Natural killer cell (primary cell): ENCODE results near the gene MATN1. TPM values are rescaled to one million over a fixed set of nuclear protein-coding genes. Genes with fewer than 3 reads are reported as not detected.
A peak's percentile ranks its signal among the peaks of the same experiment; 100 is the strongest.

ENCODE experiments used
- ATAC-seq, 3 donors: fragments of 150-1000 bp in 2 of 3; fragments of 200-7000 bp in 1 of 3; cut with Tn5 transposase; 1 replicate in 1 of 3; 2 replicates in 2 of 3; pipeline ENCODE4 v1.10.0; 2021; ENCODE audit warnings: mild to moderate bottlenecking in 2 of 3, moderate library complexity in 2 of 3
- DNase-seq, 2 donors: peaks; one replicate each; pipeline versions ENCODE4 v3.0.0 to v3.0.0-alpha.2; 2013 to 2021; ENCODE audit warnings: mixed read lengths in 1 of 2
- H3K27ac ChIP-seq: one replicate; pipeline ENCODE4 v1.5.1; 2013; ENCODE audit warnings: mild to moderate bottlenecking, low read length
- H3K27me3 ChIP-seq: one replicate; pipeline ENCODE4 v1.6.1; 2013; ENCODE audit warnings: low read length; ENCODE audit not compliant: control insufficient read depth, insufficient read depth
- H3K36me3 ChIP-seq: one replicate; pipeline ENCODE4 v1.6.1; 2013; ENCODE audit warnings: low read length; ENCODE audit not compliant: control insufficient read depth, insufficient read depth
- H3K4me1 ChIP-seq: one replicate; pipeline ENCODE4 v1.6.1; 2013; ENCODE audit warnings: low read length; ENCODE audit not compliant: control insufficient read depth, insufficient read depth
- H3K4me3 ChIP-seq: one replicate; pipeline ENCODE4 v1.5.1; 2013; ENCODE audit warnings: low read length
- H3K9me3 ChIP-seq: one replicate; pipeline ENCODE4 v1.6.1; 2013; ENCODE audit warnings: low read length; ENCODE audit not compliant: control insufficient read depth, insufficient read depth
- H3K27ac Mint-ChIP-seq, 2 donors: one replicate each; pipeline ENCODE4 v1.8.0; 2022; ENCODE audit warnings: mild to moderate bottlenecking in 2 of 2, mixed read lengths in 2 of 2, moderate library complexity in 1 of 2
- H3K27me3 Mint-ChIP-seq, 2 donors: one replicate each; pipeline ENCODE4 v1.8.0; 2022; ENCODE audit warnings: low read depth in 2 of 2, mixed read lengths in 2 of 2
- H3K36me3 Mint-ChIP-seq: one replicate; pipeline ENCODE4 v1.8.0; 2022; ENCODE audit warnings: mixed read lengths
- H3K4me1 Mint-ChIP-seq, 2 donors: one replicate each; pipeline ENCODE4 v1.8.0; 2022; ENCODE audit warnings: mixed read lengths in 2 of 2
- H3K4me3 Mint-ChIP-seq: one replicate; pipeline ENCODE4 v1.8.0; 2022; ENCODE audit warnings: mild to moderate bottlenecking, moderate library complexity, mixed read lengths
- H3K9me3 Mint-ChIP-seq, 2 donors: one replicate each; pipeline ENCODE4 v1.8.0; 2022; ENCODE audit warnings: mixed read lengths in 2 of 2
- WGBS: methylation state at CpG from one replicate; pipeline ENCODE4 v1.1.7; 2013; ENCODE audit warnings: missing lambda C conversion rate; ENCODE audit not compliant: insufficient coverage; 5-methylcytosine and 5-hydroxymethylcytosine counted together
- intact Hi-C: fragments of 100-400 bp; cut with micrococcal nuclease; formaldehyde crosslinking; loops from one replicate; pipeline ENCODE4 v1.14.2; 2022
- total RNA-seq, 4 donors: library from RNA; stranded (reverse); fragments of 120-200 nt in 1 of 4; gene quantifications; one replicate each; pipeline versions ENCODE4 v1.2.3 to v1.2.4, GENCODE V29; 2013 to 2022
- TF ChIP-seq, protein P1 (sequence below): fragments of 200-600 bp; IDR thresholded peaks from one replicate; pipeline ENCODE4 v1.8.0; 2022; ENCODE audit warnings: antibody characterized with exemption

Gene MATN1
- total RNA-seq, 3 donors from 2014 or later (not counting 1 experiment from before 2014, with no cell fraction given), result 0.93 to 1.7 (median 1.2) TPM

DNA sequence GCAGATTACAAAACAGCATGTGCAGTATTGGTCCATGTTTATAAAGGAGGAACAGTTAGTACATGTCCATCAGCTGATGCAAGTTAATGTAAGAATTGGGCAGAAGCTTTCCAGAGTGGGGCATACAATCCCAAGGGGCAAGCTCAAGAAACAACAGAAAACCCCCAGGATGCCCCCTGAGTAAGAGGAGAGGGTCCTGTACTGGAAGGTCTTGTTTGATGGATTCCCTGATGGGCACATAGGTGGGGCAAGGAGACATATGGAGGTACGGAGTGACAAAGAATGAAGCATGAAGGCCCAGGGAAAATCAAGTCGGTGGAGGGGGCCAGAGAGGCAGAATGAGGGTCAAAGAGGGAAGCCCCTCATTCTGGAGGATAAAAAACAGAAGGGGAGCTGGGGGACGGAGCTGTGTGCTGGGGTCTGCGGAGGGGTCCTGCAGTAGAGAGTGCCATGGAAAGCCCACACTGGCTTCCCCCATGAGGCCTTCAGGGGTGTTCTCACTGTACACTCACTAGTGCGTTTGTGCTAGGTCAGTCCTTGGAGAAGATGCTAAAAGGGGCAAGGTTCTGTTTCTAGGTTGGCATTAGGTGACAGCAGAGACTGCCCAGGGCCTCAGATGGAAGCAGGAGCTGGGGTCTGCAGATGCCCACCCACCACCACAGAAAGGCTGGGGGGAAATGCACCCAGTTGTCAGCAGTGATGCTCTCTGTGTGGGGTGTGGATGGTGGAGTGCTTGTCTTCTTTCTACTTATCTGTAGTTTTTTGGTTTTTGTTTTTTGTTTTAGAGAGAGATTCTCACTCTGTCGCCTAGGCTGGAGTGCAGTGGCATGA lies 12.5 kb upstream of the MATN1 start:
- H3K4me1 Mint-ChIP-seq, result peaks cover 51 to 65% of the 10 kb centered on the region in 2 donors
- no peak for DNase-seq
- H3K27me3 ChIP-seq, result no peaks in the 10 kb centered on the region
- H3K4me3 ChIP-seq, result no peak overlapping the region
- H3K9me3 ChIP-seq, result peaks cover 15% of the 10 kb centered on the region
- peaks cover 21% of the 10 kb centered on the region for H3K36me3 Mint-ChIP-seq
- 97% methylated on average over 6 of the region's 6 CpGs for WGBS
- ATAC-seq, result no peak
- no peak overlapping the region for H3K27ac ChIP-seq
- peak overlapping the region; percentile 99 to 100 for H3K27ac Mint-ChIP-seq
- H3K4me1 ChIP-seq, result peaks cover 49% of the 10 kb centered on the region
- intact Hi-C loops, result no loop called here
- no peaks in the 10 kb centered on the region for H3K9me3 Mint-ChIP-seq
- TF ChIP-seq, protein P1, sequence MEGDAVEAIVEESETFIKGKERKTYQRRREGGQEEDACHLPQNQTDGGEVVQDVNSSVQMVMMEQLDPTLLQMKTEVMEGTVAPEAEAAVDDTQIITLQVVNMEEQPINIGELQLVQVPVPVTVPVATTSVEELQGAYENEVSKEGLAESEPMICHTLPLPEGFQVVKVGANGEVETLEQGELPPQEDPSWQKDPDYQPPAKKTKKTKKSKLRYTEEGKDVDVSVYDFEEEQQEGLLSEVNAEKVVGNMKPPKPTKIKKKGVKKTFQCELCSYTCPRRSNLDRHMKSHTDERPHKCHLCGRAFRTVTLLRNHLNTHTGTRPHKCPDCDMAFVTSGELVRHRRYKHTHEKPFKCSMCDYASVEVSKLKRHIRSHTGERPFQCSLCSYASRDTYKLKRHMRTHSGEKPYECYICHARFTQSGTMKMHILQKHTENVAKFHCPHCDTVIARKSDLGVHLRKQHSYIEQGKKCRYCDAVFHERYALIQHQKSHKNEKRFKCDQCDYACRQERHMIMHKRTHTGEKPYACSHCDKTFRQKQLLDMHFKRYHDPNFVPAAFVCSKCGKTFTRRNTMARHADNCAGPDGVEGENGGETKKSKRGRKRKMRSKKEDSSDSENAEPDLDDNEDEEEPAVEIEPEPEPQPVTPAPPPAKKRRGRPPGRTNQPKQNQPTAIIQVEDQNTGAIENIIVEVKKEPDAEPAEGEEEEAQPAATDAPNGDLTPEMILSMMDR, result no peak
- peaks cover 81% of the 10 kb centered on the region for H3K36me3 ChIP-seq
- no peaks in the 10 kb centered on the region for H3K27me3 Mint-ChIP-seq
- H3K4me3 Mint-ChIP-seq, result no peak overlapping the region

DNA sequence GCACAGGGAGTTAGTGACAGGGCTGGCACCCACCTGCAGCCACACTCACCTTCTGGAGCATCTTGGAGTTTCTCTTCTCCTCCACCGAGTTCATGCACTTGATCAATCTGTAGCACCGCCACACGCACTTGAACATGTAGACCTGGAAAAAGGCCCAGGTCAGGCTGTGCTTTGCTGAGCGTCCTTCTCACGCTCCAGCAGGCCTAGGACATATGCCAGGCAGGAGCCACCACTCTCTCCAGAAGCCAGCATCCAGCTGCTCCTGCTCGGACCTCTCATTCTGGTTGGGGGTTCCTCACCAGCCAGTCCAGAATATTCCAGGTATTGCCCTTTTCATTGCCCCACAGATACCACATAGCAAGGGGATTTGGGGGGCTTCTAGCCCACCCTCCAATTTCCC lies 11.7 kb upstream of the MATN1 start:
- no peaks in the 10 kb centered on the region for H3K9me3 Mint-ChIP-seq
- TF ChIP-seq, protein P1, result no peak
- peak overlapping the region; percentile 99 to 100 for H3K27ac Mint-ChIP-seq
- intact Hi-C loops, result no loop called here
- H3K36me3 ChIP-seq, result peaks cover 77% of the 10 kb centered on the region
- no peak for DNase-seq
- H3K36me3 Mint-ChIP-seq, result peaks cover 21% of the 10 kb centered on the region
- no peak overlapping the region for H3K4me3 Mint-ChIP-seq
- peaks cover 49% of the 10 kb centered on the region for H3K4me1 ChIP-seq
- whole genome bisulfite sequencing, result 94% methylated on average over 6 of the region's 6 CpGs
- peaks cover 51 to 65% of the 10 kb centered on the region in 2 donors for H3K4me1 Mint-ChIP-seq
- H3K27me3 Mint-ChIP-seq, result no peaks in the 10 kb centered on the region
- no peak overlapping the region for H3K4me3 ChIP-seq
- H3K27ac ChIP-seq, result no peak overlapping the region
- H3K27me3 ChIP-seq, result no peaks in the 10 kb centered on the region
- peaks cover 15% of the 10 kb centered on the region for H3K9me3 ChIP-seq
- no peak for ATAC-seq

DNA sequence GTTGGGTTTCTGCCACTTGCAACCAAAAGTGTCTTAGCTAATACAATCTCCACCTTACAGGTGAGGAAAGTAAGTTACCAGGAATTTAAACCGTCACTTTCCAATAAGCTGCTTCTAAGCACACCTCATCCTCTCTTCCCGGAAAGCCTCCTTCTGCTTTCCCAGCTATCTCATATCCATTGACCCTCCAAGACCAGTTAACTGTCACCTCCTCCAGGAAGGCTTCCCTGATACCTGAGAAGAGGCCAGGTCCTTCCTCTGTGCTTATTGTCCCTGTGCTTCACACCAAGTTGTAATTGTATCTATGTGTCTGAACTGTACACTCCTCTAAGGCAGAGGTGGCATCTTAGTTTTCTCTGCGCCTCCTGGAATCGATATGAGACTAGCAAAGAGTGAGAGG lies 11.2 kb upstream of the MATN1 start:
- H3K36me3 Mint-ChIP-seq, result peaks cover 21% of the 10 kb centered on the region
- no peaks in the 10 kb centered on the region for H3K27me3 Mint-ChIP-seq
- no peaks in the 10 kb centered on the region for H3K9me3 Mint-ChIP-seq
- ATAC-seq (no peak), DNase-seq (no peak)
- 93% methylated on average over 2 of the region's 4 CpGs for WGBS
- Histone ChIP-seq H3K27ac (no peak overlapping the region), H3K4me1 (peaks cover 49% of the 10 kb centered on the region), H3K27me3 (no peaks in the 10 kb centered on the region), H3K36me3 (peaks cover 72% of the 10 kb centered on the region), H3K9me3 (peaks cover 15% of the 10 kb centered on the region), H3K4me3 (no peak overlapping the region)
- intact Hi-C loops, result no loop called here
- H3K4me1 Mint-ChIP-seq, result peaks cover 52 to 66% of the 10 kb centered on the region in 2 donors
- H3K4me3 Mint-ChIP-seq, result no peak overlapping the region
- TF ChIP-seq, protein P1, result no peak
- H3K27ac Mint-ChIP-seq, result peak overlapping the region; percentile 99 to 100
